ENCODE measurements around the gene NFATC4.

DNA sequence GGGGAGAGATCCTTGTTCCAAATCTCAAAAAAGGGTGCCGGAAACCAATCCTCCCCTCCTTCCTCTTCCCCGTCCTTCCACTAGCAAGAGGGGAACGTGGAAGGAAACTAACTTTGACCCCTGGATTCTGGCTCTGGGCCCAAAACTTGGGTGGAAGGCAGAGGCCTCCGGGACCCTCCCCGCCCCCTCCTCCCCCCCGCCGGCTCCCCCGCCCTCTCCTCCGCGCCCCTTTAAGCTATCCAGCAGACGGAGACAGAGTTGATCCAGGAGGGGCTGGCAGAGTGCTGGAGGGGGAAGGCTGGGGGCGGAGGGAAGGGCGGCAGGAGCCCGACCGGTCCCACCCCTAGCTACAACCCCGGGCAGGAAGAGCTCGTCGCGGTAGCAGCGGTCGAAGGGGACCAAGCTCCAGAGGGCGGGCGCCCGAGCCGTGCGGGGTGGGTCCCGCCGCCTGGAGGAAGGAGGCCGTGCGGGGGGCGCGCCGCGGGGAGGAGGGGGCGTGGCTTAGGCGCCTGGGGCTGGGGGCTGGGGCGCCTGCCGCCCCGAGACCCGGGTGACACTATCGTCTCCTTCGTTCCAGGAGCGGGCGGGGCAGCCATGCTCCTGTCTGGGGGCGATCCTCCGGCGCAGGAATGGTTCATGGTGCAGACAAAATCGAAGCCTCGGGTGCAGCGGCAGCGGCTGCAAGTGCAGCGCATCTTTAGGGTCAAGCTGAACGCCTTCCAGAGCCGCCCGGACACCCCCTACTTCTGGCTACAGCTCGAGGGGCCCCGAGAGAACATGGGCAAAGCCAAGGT is 30.9 kb downstream of the NFATC4 start, which contains the start of gene NYNRIN:
- TF ChIP-seq, protein P1, sequence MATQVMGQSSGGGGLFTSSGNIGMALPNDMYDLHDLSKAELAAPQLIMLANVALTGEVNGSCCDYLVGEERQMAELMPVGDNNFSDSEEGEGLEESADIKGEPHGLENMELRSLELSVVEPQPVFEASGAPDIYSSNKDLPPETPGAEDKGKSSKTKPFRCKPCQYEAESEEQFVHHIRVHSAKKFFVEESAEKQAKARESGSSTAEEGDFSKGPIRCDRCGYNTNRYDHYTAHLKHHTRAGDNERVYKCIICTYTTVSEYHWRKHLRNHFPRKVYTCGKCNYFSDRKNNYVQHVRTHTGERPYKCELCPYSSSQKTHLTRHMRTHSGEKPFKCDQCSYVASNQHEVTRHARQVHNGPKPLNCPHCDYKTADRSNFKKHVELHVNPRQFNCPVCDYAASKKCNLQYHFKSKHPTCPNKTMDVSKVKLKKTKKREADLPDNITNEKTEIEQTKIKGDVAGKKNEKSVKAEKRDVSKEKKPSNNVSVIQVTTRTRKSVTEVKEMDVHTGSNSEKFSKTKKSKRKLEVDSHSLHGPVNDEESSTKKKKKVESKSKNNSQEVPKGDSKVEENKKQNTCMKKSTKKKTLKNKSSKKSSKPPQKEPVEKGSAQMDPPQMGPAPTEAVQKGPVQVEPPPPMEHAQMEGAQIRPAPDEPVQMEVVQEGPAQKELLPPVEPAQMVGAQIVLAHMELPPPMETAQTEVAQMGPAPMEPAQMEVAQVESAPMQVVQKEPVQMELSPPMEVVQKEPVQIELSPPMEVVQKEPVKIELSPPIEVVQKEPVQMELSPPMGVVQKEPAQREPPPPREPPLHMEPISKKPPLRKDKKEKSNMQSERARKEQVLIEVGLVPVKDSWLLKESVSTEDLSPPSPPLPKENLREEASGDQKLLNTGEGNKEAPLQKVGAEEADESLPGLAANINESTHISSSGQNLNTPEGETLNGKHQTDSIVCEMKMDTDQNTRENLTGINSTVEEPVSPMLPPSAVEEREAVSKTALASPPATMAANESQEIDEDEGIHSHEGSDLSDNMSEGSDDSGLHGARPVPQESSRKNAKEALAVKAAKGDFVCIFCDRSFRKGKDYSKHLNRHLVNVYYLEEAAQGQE (IDR thresholded peaks at IDR 0.05; ENCODE audit: low read depth, low read length): no peak
- TF ChIP-seq TAF1 (IDR thresholded peaks at IDR 0.05; ENCODE audit: borderline replicate concordance, low read depth, low read length): no peak
- TF ChIP-seq CUX1 (IDR thresholded peaks at IDR 0.05; ENCODE audit: insufficient replicate concordance, low read depth, low read length): no peak
- no peak for TF ChIP-seq JUND (IDR thresholded peaks at IDR 0.05; ENCODE audit: low read depth, low read length)
- no peak for TF ChIP-seq RAD21 (IDR thresholded peaks at IDR 0.05; ENCODE audit: insufficient read depth, low read depth, low read length)
